Testis (tissue), 3 donors: ENCODE measurements around the gene GPHN. TPM values are rescaled to one million over a fixed set of nuclear protein-coding genes. Genes with fewer than 3 reads are reported as not detected.
"Not testable (repeated sequence)": the region's sequence is repeated elsewhere in the genome, so short reads cannot be mapped to it uniquely, and the experiment has no call there.

ENCODE experiments used
- DNase-seq: peaks from one replicate; pipeline ENCODE4 v3.0.0-alpha.2; 2019
- H3K27ac ChIP-seq, 2 donors: fragments of 200-600 bp; sonication (generic); one replicate each; pipeline ENCODE4 v1.5.1; 2019
- H3K27me3 ChIP-seq: fragments of 200-600 bp; sonication (generic); one replicate; pipeline ENCODE4 v1.5.1; 2019
- H3K36me3 ChIP-seq: fragments of 200-600 bp; sonication (generic); one replicate; pipeline ENCODE4 v1.5.1; 2017; ENCODE audit warnings: low read depth; ENCODE audit errors: missing control alignments
- H3K4me1 ChIP-seq: fragments of 200-600 bp; sonication (generic); one replicate; pipeline ENCODE4 v1.5.1; 2019
- H3K4me3 ChIP-seq, 2 donors: fragments of 200-600 bp; sonication (generic); one replicate each; pipeline ENCODE4 v1.5.1; 2017 to 2019
- H3K9me3 ChIP-seq: fragments of 200-600 bp; sonication (generic); one replicate; pipeline ENCODE4 v1.5.1; 2017
- CTCF ChIP-seq, 3 experiments: fragments of 450-650 bp in 2 of 3; fragments of 200-600 bp in 1 of 3; sonication (generic) in 1 of 3; IDR thresholded peaks; one replicate each; pipeline ENCODE4 v1.5.1; 2016 to 2019; ENCODE audit warnings: antibody characterized with exemption in 3 of 3, mild to moderate bottlenecking in 2 of 3, moderate library complexity in 1 of 3
- POLR2A ChIP-seq: fragments of 450-650 bp; IDR thresholded peaks from one replicate; pipeline ENCODE4 v1.6.1; 2017; ENCODE audit warnings: antibody characterized with exemption, mild to moderate bottlenecking, moderate library complexity
- WGBS, 2 donors: methylation state at CpG; one replicate each; pipeline ENCODE4 v1.1.5; 2018; 5-methylcytosine and 5-hydroxymethylcytosine counted together
- intact Hi-C: fragments of 100-400 bp; cut with DNase I; formaldehyde crosslinking; loops from one replicate; pipeline ENCODE4 v1.15.1; 2023; ENCODE audit warnings: low total_unique reads
- polyA plus RNA-seq: library from polyadenylated mRNA; stranded (reverse); fragments of 350-450 nt; fragmentation: Illumina TruSeq; extraction: RNeasy Lipid Tissue Mini Kit (QIAGEN cat#74804); gene quantifications from one replicate; pipeline ENCODE4 v1.2.3, GENCODE V29; 2014; ENCODE audit warnings: low read depth, low replicate concordance; ENCODE audit not compliant: insufficient read depth
- total RNA-seq, 2 donors: library from RNA; depleted of rRNA; stranded (reverse); fragments of >200 nt; gene quantifications; one replicate each; pipeline ENCODE4 v1.2.3, GENCODE V29; 2016

The GPHN gene
- total and polyA plus RNA-seq, 3 donors from 2014 or later = 14.2 to 26.5 (median 25.4) TPM

GRCh38 chr14:66831173-66831572, 323.2 kb downstream of the GPHN start:
- H3K27me3 ChIP-seq = no peaks in the 10 kb centered on the region
- H3K4me3 ChIP-seq = no peak overlapping the region
- WGBS, 2 donors = 90 to 97% methylated on average over 1 of the region's 1 CpG
- intact Hi-C loops = no loop called here
- H3K9me3 ChIP-seq = no peaks in the 10 kb centered on the region
- DNase-seq = no peak
- H3K4me1 ChIP-seq = no peaks in the 10 kb centered on the region
- H3K27ac ChIP-seq = no peak overlapping the region
- H3K36me3 ChIP-seq = no peaks in the 10 kb centered on the region
- TF ChIP-seq CTCF (IDR thresholded peaks at IDR 0.05) (no peak), POLR2A (no peak)

- WGBS, 2 donors = 95 to 97% methylated on average over 2 of the region's 2 CpGs
- Histone ChIP-seq H3K36me3 (no peaks in the 10 kb centered on the region), H3K27ac (no peak overlapping the region), H3K9me3 (no peaks in the 10 kb centered on the region), H3K4me1 (no peaks in the 10 kb centered on the region), H3K4me3 (no peak overlapping the region), H3K27me3 (no peaks in the 10 kb centered on the region)
- TF ChIP-seq POLR2A = no peak
- no peak for TF ChIP-seq CTCF (IDR thresholded peaks at IDR 0.05)
- DNase-seq = no peak
- intact Hi-C loops = no loop called here
Measured at GRCh38 chr14:66833816-66834215, 325.9 kb downstream of the GPHN start.

GRCh38 chr14:66837436-66837835, 329.5 kb downstream of the GPHN start:
- H3K27me3 ChIP-seq, H3K4me1 ChIP-seq, H3K4me3 ChIP-seq, H3K27ac ChIP-seq, H3K9me3 ChIP-seq, H3K36me3 ChIP-seq, DNase-seq, intact Hi-C loops: not testable (repeated sequence)
- 96% methylated on average over 2 of the region's 2 CpGs; no CpG with 5 or more reads in 1 of the 2 donors for WGBS, 2 donors

GRCh38 chr14:66842911-66843512, 335.1 kb downstream of the GPHN start:
- Histone ChIP-seq H3K4me3 (no peak overlapping the region), H3K27me3 (no peaks in the 10 kb centered on the region), H3K36me3 (no peaks in the 10 kb centered on the region), H3K9me3 (no peaks in the 10 kb centered on the region), H3K27ac (no peak overlapping the region), H3K4me1 (no peaks in the 10 kb centered on the region)
- 83 to 84% methylated on average over 1 of the region's 1 CpG for WGBS, 2 donors
- DNase-seq = no peak
- intact Hi-C loops = no loop called here
- TF ChIP-seq CTCF (IDR thresholded peaks at IDR 0.05) (no peak), POLR2A (no peak)

- Histone ChIP-seq H3K36me3 (no peaks in the 10 kb centered on the region), H3K9me3 (no peaks in the 10 kb centered on the region)
Measured at GRCh38 chr14:66850258-66850888, 342.4 kb downstream of the GPHN start.

More at GRCh38 chr14:66850258-66850888, 342.4 kb downstream of the GPHN start:
- Histone ChIP-seq H3K27ac (no peak overlapping the region), H3K4me3 (no peak overlapping the region), H3K4me1 (no peaks in the 10 kb centered on the region), H3K27me3 (no peaks in the 10 kb centered on the region)
- no peak for TF ChIP-seq CTCF (IDR thresholded peaks at IDR 0.05)
- no peak for TF ChIP-seq POLR2A
- DNase-seq = no peak
- intact Hi-C loops = no loop called here
- 92 to 99% methylated on average over 4 of the region's 4 CpGs for WGBS, 2 donors
